ENCODE measurements around the gene CCDC85C.

Gene CCDC85C

GRCh38 chr14:99461411-99462085, 142.5 kb downstream of the CCDC85C start:
- peaks cover 30 to 76% (median 71%) of the 10 kb centered on the region in 3 donors for H3K36me3 ChIP-seq
- intact Hi-C loops (cut with DNase I; ENCODE audit: low total_unique reads): no loop called here
- H3K4me3 ChIP-seq: no peak overlapping the region
- no peaks in the 10 kb centered on the region for H3K9me3 ChIP-seq
- H3K27me3 ChIP-seq: no peaks in the 10 kb centered on the region
- H3K4me1 ChIP-seq: no peaks in the 10 kb centered on the region
- no peak for TF ChIP-seq CTCF (IDR thresholded peaks at IDR 0.05)
- DNase-seq: no peak
- H3K27ac ChIP-seq: no peak overlapping the region

DNA sequence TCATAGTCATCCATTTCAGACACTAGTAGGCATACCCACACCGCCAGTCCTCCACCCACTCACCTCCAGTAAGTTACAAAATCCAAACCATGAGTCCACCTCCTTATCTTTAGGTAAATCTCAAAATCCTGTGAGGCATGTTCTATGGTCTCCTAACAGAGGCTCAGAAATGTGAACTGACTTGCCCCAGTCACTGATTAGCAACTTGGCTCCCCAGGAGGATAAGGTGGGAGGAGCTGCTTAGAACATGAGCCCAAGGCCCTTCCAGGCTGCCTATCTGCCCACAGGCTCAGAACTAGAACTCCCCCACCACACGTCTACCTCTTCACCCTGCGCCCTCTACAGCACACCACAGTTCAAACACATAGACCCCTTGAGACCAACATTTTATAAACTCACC, 143.2 kb downstream of the CCDC85C start:
- Histone ChIP-seq H3K4me3 (no peak overlapping the region), H3K27ac (no peak overlapping the region), H3K36me3 (peaks cover 30 to 83% (median 79%) of the 10 kb centered on the region in 3 donors), H3K27me3 (no peaks in the 10 kb centered on the region), H3K4me1 (no peaks in the 10 kb centered on the region), H3K9me3 (no peaks in the 10 kb centered on the region)
- intact Hi-C loops (cut with DNase I; ENCODE audit: low total_unique reads): no loop called here
- no peak for TF ChIP-seq CTCF (IDR thresholded peaks at IDR 0.05)
- no peak for DNase-seq

DNA sequence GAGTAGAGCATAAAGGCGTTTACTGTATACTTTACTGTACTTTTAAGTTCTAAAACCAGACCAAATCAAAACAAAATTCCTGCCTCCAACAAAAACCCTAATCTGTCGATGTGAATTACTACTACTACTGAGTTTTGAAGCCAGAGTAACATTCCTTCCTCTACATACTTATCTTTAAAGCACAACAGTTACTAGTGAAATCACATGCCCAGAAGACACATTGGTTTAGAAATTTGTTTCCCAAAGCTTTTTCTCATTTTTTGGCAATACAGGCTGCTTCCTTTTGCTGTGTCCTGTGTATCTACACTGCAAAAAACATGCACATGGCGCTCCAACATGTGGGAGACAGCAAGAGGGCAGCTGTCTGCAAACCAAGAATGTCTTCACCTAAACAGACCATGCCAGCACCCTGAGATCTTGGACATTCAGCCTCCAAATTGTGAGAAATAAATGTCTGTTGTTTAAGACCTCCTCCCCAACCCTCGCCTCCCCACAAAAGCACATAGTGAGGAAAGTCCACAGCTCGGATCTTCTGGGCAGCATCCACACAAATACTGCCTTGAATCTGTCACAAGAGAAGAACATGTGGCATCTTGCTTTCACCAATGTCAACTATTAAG, 144.4 kb downstream of the CCDC85C start:
- intact Hi-C loops (cut with DNase I; ENCODE audit: low total_unique reads): no loop called here
- Histone ChIP-seq H3K27ac (no peak overlapping the region), H3K36me3 (peaks cover 21 to 85% (median 77%) of the 10 kb centered on the region in 3 donors), H3K4me1 (no peaks in the 10 kb centered on the region), H3K4me3 (no peak overlapping the region), H3K9me3 (no peaks in the 10 kb centered on the region), H3K27me3 (no peaks in the 10 kb centered on the region)
- DNase-seq: no peak
- no peak for TF ChIP-seq CTCF (IDR thresholded peaks at IDR 0.05)

DNA sequence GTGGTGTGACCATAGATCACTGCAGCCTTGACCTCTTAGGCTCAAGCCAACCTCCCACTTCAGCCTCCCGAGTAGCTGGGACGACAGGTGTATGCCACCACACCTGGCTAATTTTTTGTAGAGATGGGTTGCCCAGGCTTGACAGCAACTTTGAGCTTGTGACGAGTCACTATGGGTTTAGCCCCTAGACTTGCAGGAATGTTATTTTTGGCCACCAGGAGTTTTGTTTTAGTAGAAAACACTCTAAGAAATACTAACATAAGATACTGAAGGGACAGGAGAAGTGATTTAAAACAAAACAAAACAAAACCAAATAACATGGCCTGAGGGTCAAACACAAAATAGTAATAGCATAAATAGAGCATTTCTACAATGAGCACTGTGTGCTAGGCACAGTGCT, 149.8 kb downstream of the CCDC85C start:
- H3K27me3 ChIP-seq: no peaks in the 10 kb centered on the region
- H3K4me3 ChIP-seq: no peak overlapping the region
- intact Hi-C loops (cut with DNase I; ENCODE audit: low total_unique reads): no loop called here
- H3K4me1 ChIP-seq: no peaks in the 10 kb centered on the region
- peaks cover 13 to 77% (median 60%) of the 10 kb centered on the region in 3 donors for H3K36me3 ChIP-seq
- no peak for TF ChIP-seq CTCF (IDR thresholded peaks at IDR 0.05)
- no peak for DNase-seq
- H3K9me3 ChIP-seq: no peaks in the 10 kb centered on the region
- H3K27ac ChIP-seq: no peak overlapping the region

DNA sequence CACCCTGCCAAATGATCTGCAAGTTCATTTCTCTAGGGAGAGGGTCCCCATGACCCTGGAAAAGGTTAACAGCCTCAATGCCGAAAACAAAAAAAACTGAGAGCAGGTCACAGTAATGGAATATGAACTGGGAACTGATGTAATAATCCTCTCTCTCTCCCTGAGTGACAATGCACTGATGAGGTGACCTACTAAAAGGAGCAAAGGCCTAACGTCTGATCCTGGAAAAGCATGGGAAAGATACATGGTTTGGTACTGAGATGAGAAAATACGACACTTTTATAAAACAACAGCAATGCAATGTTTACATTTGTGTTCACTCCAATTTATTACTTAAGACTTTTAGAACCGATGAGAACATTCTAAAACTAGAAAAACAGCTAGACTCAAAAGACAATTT, 151.0 kb downstream of the CCDC85C start:
- TF ChIP-seq CTCF (IDR thresholded peaks at IDR 0.05): no peak
- no peaks in the 10 kb centered on the region for H3K4me1 ChIP-seq
- intact Hi-C loops (cut with DNase I; ENCODE audit: low total_unique reads): no loop called here
- H3K27ac ChIP-seq: no peak overlapping the region
- no peaks in the 10 kb centered on the region for H3K9me3 ChIP-seq
- H3K4me3 ChIP-seq: no peak overlapping the region
- H3K36me3 ChIP-seq: peaks cover 16 to 80% (median 65%) of the 10 kb centered on the region in 3 donors
- H3K27me3 ChIP-seq: no peaks in the 10 kb centered on the region
- DNase-seq: no peak

All from tibial artery (tissue), 4 donors.